Esophagus squamous epithelium (tissue), 4 donors: ENCODE measurements around the gene DNAJA1.

Source experiments
- POLR2A ChIP-seq, 4 donors: fragments of 450-650 bp; IDR thresholded peaks; one replicate each; pipeline ENCODE4 v1.6.1; 2017; ENCODE audit warnings: antibody characterized with exemption in 4 of 4, mild to moderate bottlenecking in 4 of 4, moderate library complexity in 3 of 4
- TF ChIP-seq, protein P1 (sequence below), 6 experiments: fragments of 450-650 bp in 4 of 6; fragments of 200-600 bp in 2 of 6; sonication (generic) in 2 of 6; IDR thresholded peaks; one replicate each; pipeline ENCODE4 v1.5.1; 2016 to 2019; ENCODE audit warnings: antibody characterized with exemption in 6 of 6, mild to moderate bottlenecking in 4 of 6, moderate library complexity in 4 of 6

- TF ChIP-seq, protein P1, sequence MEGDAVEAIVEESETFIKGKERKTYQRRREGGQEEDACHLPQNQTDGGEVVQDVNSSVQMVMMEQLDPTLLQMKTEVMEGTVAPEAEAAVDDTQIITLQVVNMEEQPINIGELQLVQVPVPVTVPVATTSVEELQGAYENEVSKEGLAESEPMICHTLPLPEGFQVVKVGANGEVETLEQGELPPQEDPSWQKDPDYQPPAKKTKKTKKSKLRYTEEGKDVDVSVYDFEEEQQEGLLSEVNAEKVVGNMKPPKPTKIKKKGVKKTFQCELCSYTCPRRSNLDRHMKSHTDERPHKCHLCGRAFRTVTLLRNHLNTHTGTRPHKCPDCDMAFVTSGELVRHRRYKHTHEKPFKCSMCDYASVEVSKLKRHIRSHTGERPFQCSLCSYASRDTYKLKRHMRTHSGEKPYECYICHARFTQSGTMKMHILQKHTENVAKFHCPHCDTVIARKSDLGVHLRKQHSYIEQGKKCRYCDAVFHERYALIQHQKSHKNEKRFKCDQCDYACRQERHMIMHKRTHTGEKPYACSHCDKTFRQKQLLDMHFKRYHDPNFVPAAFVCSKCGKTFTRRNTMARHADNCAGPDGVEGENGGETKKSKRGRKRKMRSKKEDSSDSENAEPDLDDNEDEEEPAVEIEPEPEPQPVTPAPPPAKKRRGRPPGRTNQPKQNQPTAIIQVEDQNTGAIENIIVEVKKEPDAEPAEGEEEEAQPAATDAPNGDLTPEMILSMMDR (IDR thresholded peaks at IDR 0.05) = peak; percentile 66 to 93 (median 89)
- no peak for TF ChIP-seq POLR2A (IDR thresholded peaks at IDR 0.05)
Observed at GRCh38 chr9:33081128-33081851, 56.2 kb downstream of the DNAJA1 start.
